GM06990 (cell line): ENCODE data around the gene EXO1.

Experiments
- DNase-seq: peaks from one replicate; pipeline ENCODE4 v3.0.0-alpha.2; 2011; ENCODE audit not compliant: insufficient read length; ENCODE audit errors: extremely low read depth
- H3K27me3 ChIP-seq: replicated peaks from 2 replicates; pipeline ENCODE4 v1.6.0; 2011; ENCODE audit warnings: low read length; ENCODE audit not compliant: control insufficient read depth, insufficient read depth
- H3K36me3 ChIP-seq: 2 replicates; pipeline ENCODE4 v1.5.1; 2011; ENCODE audit warnings: low read length; ENCODE audit not compliant: control insufficient read depth, insufficient read depth
- H3K4me3 ChIP-seq: replicated peaks from 2 replicates; pipeline ENCODE4 v1.5.1; 2011; ENCODE audit warnings: low read depth, mild to moderate bottlenecking, control low read depth, low read length
- CTCF ChIP-seq: IDR thresholded peaks from 2 replicates; pipeline ENCODE4 v1.5.1; 2011; ENCODE audit warnings: low read length, control low read depth, mild to moderate bottlenecking, inconsistent platforms; ENCODE audit not compliant: insufficient read depth, poor library complexity, severe bottlenecking

The EXO1 gene

DNA sequence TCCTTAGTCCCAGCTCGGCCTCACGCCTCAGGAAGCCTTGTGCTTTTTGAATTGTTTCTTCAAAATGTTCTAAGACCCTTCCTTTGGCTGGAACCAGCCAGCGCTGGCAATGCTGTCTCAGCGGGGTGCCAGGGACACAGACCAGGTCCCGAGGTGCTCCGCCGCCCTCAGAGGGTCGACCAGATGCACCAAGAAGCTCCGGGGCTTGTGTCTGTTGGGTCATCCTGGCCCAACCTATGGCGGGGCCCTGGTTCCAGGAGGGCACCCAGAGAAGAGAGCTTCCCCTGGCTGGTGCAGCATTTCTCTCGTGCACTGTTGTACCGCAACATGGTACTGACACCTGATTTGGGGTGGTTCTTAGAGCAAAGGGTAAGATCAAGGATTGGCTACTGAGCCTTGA, 69.5 kb downstream of the EXO1 start:
- H3K36me3 ChIP-seq = no peaks in the 10 kb centered on the region
- no peak for TF ChIP-seq CTCF
- DNase-seq = no peak
- no peak overlapping the region for H3K4me3 ChIP-seq
- no peaks in the 10 kb centered on the region for H3K27me3 ChIP-seq

DNA sequence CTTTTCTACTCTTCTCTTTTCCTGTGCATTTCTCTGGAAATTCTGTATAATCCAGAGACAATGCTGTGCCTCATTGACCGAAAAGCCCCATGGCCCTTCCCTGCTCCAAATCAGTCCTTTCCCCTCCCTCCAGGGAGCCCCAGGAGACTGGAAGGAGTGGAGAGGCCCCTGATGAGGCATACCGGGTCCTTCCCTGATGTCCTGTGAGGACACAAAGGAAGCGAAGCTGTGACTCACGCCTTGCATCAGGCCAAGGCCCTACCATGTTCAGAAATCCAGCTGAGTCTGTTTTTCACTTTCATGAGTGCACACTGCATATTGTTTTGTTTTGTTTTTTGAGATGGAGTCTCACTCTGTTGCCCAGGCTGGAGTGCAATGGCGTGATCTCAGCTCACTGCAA, 70.9 kb downstream of the EXO1 start:
- Histone ChIP-seq H3K4me3 (no peak overlapping the region), H3K36me3 (no peaks in the 10 kb centered on the region), H3K27me3 (no peaks in the 10 kb centered on the region)
- TF ChIP-seq CTCF = no peak
- no peak for DNase-seq

DNA sequence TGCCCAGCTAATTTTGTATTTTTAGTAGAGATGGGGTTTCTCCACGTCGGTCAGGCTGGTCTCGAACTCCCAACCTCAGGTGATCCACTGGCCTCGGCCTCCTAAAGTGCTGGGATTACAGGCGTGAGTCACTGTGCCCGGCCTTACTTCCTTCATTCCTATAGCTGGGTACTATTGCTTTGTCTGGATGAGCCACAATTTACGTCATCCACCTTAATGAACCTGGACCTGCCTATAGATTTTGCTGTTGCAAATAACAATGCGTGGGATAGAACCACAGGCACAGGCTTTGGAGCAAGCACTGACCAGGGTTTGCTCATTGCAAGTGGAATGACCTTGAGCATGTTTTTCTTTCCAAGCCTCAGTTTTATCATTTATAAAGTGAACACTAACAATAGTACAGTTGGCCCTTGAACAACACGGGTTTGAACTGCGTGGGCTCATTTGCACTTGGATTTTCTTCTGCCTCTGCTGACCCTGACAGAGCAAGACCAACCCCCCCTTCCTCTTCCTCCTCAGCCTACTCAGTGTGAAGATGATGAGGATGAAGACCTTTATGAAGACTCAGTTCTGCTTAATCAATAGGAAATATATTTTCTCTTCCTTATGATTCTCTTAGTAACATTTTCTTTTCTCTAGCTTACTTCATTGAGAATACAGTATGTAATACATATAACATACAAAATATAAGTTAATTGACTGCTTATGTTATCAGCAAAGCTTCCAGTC, 76.2 kb downstream of the EXO1 start:
- H3K4me3 ChIP-seq = no peak overlapping the region
- no peak for DNase-seq
- TF ChIP-seq CTCF = no peak
- no peaks in the 10 kb centered on the region for H3K27me3 ChIP-seq
- H3K36me3 ChIP-seq = no peaks in the 10 kb centered on the region

GRCh38 chr1:241926141-241926540, 78.1 kb downstream of the EXO1 start:
- no peaks in the 10 kb centered on the region for H3K36me3 ChIP-seq
- H3K27me3 ChIP-seq = no peaks in the 10 kb centered on the region
- H3K4me3 ChIP-seq = no peak overlapping the region
- no peak for TF ChIP-seq CTCF
- no peak for DNase-seq

GRCh38 chr1:241927321-241927720, 79.3 kb downstream of the EXO1 start:
- Histone ChIP-seq H3K36me3 (no peaks in the 10 kb centered on the region), H3K4me3 (no peak overlapping the region), H3K27me3 (no peaks in the 10 kb centered on the region)
- DNase-seq = no peak
- no peak for TF ChIP-seq CTCF

GRCh38 chr1:241932845-241933244, 84.8 kb downstream of the EXO1 start:
- H3K36me3 ChIP-seq = no peaks in the 10 kb centered on the region
- H3K27me3 ChIP-seq = no peaks in the 10 kb centered on the region; the same call in 1 of the 2 replicates
- TF ChIP-seq CTCF = no peak

More at GRCh38 chr1:241932845-241933244, 84.8 kb downstream of the EXO1 start:
- no peak for DNase-seq
- H3K4me3 ChIP-seq = no peak overlapping the region
